NCI-H1105 treated with DMSO at 0.1 percent for 48 hours (cell line): ENCODE results near the gene EML3.
A peak's percentile ranks its signal among the peaks of the same experiment; 100 is the strongest.
"Not testable (repeated sequence)": the region's sequence is repeated elsewhere in the genome, so short reads cannot be mapped to it uniquely, and the experiment has no call there.

Source experiments
- DNase-seq: peaks from one replicate; lab custom pipeline; 2025; lab: John Stamatoyannopoulos, UW

EML3 gene, protein sequence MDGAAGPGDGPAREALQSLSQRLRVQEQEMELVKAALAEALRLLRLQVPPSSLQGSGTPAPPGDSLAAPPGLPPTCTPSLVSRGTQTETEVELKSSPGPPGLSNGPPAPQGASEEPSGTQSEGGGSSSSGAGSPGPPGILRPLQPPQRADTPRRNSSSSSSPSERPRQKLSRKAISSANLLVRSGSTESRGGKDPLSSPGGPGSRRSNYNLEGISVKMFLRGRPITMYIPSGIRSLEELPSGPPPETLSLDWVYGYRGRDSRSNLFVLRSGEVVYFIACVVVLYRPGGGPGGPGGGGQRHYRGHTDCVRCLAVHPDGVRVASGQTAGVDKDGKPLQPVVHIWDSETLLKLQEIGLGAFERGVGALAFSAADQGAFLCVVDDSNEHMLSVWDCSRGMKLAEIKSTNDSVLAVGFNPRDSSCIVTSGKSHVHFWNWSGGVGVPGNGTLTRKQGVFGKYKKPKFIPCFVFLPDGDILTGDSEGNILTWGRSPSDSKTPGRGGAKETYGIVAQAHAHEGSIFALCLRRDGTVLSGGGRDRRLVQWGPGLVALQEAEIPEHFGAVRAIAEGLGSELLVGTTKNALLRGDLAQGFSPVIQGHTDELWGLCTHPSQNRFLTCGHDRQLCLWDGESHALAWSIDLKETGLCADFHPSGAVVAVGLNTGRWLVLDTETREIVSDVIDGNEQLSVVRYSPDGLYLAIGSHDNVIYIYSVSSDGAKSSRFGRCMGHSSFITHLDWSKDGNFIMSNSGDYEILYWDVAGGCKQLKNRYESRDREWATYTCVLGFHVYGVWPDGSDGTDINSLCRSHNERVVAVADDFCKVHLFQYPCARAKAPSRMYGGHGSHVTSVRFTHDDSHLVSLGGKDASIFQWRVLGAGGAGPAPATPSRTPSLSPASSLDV

DNA sequence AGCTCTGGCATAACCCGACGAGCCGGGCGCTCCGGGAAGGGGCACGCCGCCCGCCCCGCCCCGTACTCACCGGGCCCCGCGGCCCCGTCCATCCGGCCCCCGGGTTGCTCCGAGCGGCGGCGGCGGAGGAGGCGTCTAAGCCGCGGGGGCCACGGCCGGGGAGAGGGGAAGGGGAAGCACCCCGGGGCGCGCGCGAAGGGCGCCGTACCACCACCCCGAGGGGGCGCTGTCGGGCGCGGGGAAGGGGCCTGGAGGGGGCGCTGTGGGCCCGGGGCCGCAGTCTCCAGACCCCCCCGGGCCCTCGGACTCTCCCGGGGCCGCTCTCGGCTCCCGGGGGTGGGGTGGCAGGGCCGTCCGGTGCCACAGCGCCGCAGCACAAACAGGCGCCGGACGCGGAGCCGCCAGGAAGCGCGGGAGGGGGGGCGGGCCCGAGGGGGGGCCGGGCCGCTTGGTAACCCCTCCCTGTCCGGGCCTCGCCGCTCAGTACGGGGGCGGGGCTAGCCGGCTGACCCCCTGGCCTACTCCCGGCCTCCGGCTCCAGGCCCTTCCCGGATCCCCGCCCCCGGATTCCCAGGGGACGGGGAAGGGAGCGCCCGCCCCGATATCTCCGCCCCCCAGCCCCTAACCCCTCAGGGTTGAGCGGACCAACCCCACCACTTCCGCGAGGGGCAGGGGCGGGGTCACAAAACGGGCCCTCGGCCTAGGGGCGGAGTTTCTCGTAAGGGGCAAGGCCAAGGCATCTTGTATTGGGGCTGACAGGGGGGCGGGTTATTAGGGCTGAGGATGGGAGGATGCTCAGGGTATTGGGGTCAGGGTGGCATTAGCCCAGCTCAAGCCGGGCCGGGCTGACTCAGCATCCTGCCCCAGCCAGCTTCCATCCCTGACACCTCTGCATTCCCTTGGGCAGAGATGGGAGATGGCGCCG, at the start of gene EML3, which contains the start of gene ROM1:
Gene EML3 (minus strand): TSS at position 410 of the 925 bp plus-strand sequence. CDS start 318 bp downstream, at position 92.
Gene ROM1 (plus strand): TSS at position 892 of the 925 bp plus-strand sequence. CDS start 25 bp downstream, at position 917.
- peak; percentile 79 for DNase-seq

DNA sequence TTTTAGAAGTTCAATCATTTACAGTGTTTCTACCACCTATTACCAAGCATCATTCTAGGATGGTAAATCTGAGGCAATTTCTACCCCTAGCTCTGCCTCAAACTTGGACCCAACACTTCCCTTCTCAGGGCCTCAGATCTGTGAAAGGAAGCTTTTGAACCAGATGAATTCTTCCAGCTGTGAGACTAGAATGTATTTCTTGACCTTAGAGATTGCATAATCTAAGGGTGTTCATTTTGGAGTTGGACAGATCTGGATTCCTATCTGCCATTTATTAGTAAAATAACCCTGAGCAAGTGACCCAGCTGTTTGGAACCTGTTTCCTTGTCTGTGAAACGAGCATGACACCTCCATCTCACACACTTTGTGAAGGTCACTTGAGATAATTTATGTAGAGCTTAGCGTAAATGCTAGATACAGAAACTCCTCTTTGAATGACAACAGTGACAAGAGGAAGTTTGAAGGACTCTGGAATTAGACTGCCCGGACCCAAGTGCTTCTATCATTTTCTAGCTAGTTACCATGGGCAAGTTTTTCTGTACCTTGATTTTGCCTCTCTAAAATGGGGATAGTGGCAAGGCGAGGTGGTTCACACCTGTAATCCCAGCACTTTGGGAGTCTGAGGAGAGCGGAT, 44.3 kb upstream of the EML3 start:
- DNase-seq = no peak

GRCh38 chr11:62654297-62654696, 41.7 kb upstream of the EML3 start:
- DNase-seq = no peak

DNA sequence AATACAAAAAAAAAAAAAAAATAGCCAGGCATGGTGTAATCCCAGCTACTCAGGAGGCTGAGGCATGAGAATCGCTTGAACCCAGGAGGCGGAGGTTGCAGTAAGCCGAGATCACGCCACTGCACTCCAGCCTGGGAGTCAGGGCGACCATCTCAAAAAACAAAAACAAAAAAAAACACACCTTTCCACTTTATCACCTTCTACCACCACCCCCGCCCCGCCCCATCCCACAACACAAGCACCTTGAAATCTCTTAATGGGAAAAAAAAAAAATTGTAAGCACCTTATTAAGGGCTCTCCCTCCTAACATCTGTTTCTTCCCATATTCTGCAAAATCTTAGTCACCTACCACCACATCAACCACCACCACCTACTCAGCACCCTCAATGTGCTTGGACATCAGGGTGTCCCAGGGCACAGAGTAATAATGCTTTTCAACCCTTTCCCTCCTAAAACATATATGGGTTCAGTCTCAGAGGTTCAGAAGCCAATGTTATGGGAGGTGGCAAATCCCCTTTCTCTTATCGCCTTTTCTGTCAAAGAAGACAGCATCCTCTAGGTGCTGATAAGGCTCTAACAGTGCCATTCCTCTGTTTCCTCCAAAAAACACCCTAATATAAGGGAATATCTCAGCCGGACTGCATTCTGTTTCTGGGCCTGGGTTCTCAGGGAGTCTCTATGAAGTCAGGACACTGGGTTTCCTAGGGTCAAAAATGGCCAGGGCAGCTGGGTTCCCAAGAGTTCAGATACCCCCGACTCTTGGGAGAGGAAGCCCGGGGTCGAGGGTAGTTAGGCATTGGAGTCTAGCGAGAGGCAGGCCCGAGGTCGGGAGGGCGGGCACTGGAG, 39.8 kb upstream of the EML3 start:
- DNase-seq = no peak

DNA sequence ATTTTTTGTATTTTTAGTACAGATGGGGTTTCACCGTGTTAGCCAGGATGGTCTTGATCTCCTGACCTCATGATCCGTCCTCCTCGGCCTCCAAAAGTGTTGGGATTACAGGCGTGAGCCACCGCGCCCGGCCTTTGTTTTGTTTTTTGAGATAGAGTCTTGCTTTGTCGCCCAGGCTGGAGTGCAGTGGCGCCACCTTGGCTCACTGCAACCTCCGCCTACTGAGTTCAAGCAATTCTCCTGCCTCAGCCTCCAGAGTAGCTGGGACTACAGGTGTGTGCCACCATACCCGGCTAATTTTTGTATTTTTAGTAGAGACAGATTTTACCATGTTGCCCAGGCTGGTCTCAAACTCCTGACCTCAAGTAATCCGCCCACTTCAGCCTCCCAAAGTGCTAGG, 37.7 kb upstream of the EML3 start:
- DNase-seq = not testable (repeated sequence)

- DNase-seq = no peak
Measured at GRCh38 chr11:62649486-62649885, 36.9 kb upstream of the EML3 start.

DNA sequence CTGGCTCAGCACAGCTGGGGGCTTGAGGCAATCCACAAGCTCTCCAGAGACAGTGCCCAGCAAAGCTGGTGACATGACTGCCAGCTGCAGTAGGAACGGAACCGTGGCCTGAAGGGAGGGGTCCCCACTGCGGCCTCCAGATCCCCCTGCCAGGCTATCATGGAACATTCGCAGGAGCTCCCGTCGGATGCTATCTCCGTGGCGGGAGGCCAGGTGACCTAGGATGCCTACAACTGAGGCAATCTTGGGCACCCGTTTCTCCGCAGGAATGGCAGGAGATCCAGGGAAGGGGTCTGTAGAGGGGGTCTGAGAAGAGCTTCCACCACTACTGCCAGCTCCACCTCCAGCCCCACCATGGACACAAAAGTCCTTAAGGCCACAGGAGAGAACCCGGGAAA, 36.4 kb upstream of the EML3 start:
- no peak for DNase-seq

DNA sequence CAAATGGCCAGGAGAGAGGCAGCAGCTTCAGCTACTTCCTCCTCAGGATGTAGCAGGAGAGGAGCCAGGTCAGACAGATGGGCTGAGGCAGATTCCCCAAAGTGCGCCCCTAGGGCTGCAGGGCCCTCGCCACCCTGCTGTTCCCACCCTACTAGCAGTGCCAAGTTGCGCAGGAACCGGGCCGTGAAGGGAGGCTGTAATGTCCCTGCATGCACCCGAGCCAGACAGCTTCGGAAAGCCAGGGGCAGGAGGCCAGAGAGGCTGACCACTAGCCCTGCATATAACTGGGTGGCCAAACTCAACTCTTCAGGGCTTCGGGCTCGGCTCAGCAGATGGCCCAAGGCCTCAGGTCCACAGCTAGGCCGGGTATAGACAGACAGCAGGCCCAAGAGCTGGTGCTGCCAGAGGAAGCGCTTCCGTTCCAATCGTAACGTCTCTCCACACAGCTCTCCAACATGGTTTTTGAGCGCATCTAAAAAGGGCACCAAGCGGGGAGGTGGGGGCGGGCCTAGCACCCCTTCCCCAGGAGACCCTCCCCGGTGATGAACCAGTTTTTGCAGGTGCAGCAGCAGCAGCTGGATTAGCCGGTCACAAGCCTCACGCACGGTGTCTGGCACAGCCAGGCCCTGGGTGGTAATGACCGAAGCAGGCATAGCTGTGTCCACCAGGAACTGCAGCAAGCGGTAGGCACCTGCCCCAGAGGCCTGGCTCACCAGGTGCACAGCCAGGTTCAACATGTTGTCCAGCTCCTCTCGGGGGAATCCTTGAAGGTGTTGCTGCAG, 35.8 kb upstream of the EML3 start:
- DNase-seq = no peak

DNA sequence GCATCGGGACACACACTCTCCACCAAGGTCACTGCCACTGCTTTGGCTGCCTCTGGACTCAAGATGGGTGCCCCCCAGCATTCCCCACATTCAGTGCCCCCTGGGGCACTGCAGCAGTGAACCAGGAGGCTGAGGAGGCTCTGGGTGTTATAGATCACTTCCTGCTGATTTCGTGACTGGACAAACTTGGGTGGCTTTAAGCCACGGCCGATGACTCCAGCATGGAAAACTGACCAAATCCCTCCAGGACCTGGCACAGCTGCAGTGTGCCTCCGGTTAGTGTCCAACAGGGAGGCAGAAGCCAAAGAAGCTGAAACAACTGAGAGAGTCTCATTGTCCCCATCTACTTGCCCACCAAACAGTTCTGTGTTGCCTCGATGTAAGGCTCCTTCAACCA, 35.0 kb upstream of the EML3 start:
- DNase-seq = no peak

DNA sequence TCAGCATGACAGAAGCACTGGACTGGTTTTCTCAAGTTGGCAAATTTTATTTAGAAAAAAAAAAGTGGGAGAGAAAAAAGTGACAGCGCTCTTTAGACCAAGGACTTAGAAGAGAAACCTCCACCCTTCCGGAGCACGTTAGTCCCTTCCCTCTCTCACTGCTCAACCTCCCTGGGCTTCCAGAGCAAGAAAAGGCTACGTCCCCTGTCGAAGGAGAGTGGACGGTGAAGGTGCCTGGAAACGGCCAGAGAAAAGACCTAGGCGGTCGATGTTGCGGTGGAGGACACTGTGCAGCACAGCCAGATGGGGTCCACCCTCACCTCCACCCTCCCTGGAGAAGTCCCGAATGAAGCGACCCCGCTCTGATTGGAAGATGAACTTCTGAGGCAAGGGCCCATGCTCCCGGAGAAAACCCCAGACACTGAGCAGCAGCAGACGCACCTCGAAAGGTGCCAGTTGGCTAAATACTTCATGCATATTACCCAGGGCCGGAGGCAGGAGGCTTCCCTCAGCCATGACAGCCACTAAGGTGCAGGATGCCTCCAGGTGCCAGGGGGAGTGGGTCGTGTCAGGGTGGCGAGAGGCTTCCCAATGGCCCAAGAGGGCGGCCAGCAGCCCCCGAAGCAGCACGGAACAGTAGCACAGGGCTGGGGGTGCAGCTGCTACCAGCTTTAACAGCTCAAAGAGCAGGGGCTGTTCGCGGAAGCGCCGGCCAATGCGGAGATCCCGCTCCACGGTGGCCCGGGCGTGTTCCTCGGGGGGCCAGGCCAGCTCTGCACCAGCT, 34.4 kb upstream of the EML3 start:
- DNase-seq = no peak

- peak; percentile 97 for DNase-seq
Measured at GRCh38 chr11:62645946-62646824, 33.6 kb upstream of the EML3 start, which contains the start of gene GANAB. Gene GANAB, minus strand, starts transcription at chr11:62646613. Its CDS starts 14 bp downstream, at chr11:62646599.

- DNase-seq = no peak
Measured at GRCh38 chr11:62645671-62645945, 33.0 kb upstream of the EML3 start.

DNA sequence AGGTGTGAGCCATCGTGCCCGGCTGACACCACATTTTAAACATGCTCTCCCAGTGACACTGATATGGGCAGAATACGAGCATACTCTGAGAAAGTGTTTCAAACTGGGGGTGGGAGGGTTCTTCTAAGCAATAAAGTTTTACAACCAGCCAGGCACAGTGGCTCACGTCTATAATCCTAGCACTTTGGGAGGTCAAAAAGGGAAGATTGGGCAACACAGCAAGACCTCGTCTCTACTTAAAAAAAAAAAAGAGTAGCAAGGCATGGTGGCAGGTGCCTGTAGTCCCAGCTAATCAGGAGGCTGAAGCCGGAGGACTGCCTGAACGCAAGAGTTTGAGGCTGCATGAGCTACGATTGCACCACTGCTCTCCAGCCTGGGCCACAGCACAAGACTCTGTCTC, 31.6 kb upstream of the EML3 start:
- no peak for DNase-seq

- no peak for DNase-seq
Measured at GRCh38 chr11:62632492-62632891, 19.9 kb upstream of the EML3 start.

DNA sequence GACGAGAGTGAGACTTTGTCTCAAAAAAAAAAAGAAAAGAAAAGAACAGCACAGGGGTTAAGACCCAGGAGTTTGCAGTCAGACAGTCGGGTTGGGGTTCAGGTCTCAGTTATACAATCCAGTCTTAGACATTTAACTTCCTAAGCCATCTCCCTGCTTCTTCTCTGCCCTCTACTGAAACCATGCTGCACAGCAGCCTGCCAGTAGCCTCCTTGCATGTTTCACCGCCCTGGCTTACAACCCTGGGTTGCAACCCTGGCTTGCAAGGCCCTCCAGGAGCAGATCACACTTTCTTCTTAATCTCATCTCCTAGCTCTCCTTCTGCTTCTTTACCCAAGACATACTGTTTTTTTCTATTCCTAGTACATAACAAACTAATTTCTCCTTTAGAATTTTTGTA, 15.1 kb upstream of the EML3 start:
- no peak for DNase-seq

GRCh38 chr11:62622476-62623089, 10.0 kb upstream of the EML3 start:
- no peak for DNase-seq
